Stimulated activated CD4-positive, alpha-beta T cell treated with anti-CD3 and anti-CD28 coated beads, Interleukin-12 subunit alpha, Interleukin-12 subunit beta, amount 100 ng/mL, for 4 hours (primary cell): Measurements from ENCODE around the gene CFAP46.
A peak's percentile ranks its signal among the peaks of the same experiment; 100 is the strongest.
"Not testable (repeated sequence)": the region's sequence is repeated elsewhere in the genome, so short reads cannot be mapped to it uniquely, and the experiment has no call there.

Experiments
- DNase-seq: peaks from one replicate; pipeline ENCODE4 v3.0.0-alpha.2; 2020

The CFAP46 gene

GRCh38 chr10:132962623-132963429 lies 20.5 kb upstream of the CFAP46 start:
- no peak for DNase-seq

- peak; percentile 57 for DNase-seq
These were observed 19.6 kb upstream of the CFAP46 start for GRCh38 chr10:132961787-132962622.

- DNase-seq = no peak
These were observed 19.0 kb upstream of the CFAP46 start for GRCh38 chr10:132961420-132961786.

GRCh38 chr10:132960631-132961419 lies 18.5 kb upstream of the CFAP46 start:
- DNase-seq = no peak

- no peak for DNase-seq
These were observed 17.7 kb upstream of the CFAP46 start for GRCh38 chr10:132960071-132960472.

- DNase-seq = no peak
These were observed 17.2 kb upstream of the CFAP46 start for GRCh38 chr10:132959559-132959961.

DNA sequence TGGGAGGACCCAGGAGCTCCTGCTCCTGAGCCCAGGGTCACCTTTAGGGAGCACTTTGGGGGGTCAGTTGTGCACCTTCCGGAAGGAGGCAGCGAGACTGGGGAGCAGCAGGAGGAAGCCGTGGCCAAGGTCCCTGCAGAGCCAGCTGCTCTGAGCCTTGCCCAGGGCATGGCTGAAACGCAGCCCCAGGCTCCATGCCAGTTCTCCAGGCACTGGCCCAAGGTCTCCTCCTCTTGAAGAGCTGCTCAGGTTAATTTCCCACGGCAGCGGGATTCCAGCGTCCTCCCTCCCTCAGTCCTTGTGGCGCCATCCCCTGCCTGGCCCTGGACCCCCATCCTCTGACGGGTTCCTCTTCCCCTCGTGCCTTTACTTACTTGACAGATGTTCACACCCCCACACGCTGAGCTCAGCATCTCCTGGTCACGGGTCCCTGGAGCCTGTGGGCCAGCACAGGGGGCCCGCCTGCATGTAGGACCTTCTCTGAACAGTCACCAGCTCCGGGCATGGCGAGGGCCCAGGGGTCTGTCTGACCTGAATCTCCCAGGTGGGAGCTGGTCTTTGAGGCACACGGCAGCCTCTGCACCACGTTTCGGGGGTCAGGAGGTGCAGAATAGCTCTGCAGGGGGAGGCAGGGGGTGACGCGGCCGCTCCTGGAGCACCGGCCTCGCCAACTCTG lies 16.7 kb upstream of the CFAP46 start:
- no peak for DNase-seq

- no peak for DNase-seq
These were observed 15.9 kb upstream of the CFAP46 start for GRCh38 chr10:132957981-132958882.

GRCh38 chr10:132957131-132957530 lies 14.8 kb upstream of the CFAP46 start:
- DNase-seq = no peak

GRCh38 chr10:132956259-132956658 lies 13.9 kb upstream of the CFAP46 start:
- DNase-seq = not testable (repeated sequence)

GRCh38 chr10:132955479-132955878 lies 13.1 kb upstream of the CFAP46 start:
- DNase-seq = no peak

GRCh38 chr10:132953428-132953827 lies 11.1 kb upstream of the CFAP46 start:
- no peak for DNase-seq

DNA sequence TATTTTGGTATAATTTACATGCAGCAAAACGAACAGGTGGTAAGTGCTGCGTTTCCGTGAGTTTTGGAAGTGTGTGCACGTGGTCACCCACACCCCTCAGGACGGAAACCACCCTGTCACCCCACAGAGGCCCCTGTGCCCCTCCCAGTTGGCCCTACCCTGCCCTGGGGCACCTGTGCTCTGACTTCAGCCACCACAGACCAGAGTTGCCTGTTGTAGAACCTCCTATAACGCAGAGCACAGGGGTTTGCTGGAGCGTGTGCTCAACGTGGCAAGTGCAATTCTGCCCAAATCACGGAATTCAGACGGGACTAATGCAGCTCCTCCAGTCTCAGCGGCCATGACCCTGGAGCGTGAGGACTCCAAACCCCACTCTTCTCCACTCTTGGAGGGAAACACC lies 9.6 kb upstream of the CFAP46 start:
- no peak for DNase-seq

DNA sequence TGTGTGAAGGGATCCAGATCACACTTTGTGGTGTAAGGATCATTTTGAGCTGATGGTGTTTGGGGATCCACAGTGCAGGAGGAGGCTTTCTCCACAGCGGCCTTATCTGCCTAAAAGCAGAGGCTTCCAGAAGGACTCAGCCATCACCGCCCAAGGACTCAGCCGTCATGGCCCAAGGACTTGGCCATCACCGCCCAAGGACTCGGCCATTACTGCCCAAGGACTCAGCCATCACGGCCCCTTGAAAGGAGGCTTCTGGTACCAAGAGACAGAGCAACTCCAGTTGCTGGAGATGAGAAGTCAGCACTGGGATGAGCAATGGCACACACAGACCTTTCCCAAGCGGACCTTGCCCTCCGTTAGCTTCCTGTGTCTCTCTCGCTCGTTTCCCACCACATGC lies 6.0 kb upstream of the CFAP46 start:
- no peak for DNase-seq

- DNase-seq = no peak
These were observed 5.5 kb upstream of the CFAP46 start for GRCh38 chr10:132947843-132948242.

- DNase-seq = no peak
These were observed 4.6 kb upstream of the CFAP46 start for GRCh38 chr10:132946806-132947546.

DNA sequence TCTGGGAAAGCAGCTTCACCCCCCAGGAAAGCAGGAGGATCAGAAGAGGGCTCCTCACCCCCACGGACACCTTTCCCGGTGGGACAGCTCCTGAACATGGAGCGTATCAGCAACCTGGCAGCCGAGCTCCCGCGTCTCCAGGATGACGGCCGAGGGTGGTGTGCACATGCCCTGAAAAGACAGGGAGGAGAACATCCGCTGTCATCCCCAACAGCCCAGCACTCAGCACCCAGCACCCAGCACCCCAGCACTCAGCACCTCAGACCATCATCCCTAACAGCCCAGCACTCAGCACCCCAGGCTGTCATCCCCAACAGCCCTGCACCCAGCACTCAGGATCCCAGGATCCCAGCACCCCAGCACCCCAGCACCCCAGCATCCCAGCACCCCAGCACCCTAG lies 3.9 kb upstream of the CFAP46 start:
- no peak for DNase-seq

DNA sequence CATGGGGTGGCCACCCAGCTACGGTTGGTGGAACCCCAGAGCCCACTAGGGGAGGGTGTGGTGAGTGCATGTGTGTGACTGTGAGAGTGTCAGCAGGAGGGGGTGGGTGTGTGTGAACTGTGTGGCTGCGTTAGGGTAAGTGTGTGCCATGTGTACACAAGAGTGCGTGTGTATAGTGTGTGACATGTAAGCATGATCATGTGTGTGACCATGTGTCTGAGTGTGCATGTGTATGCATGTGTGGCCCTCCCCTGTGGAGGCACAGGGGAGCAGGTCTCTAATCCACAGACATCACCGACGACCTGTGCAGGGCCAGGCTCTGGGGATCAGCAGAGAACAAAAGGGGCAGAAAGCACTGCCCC lies 3.5 kb upstream of the CFAP46 start:
- no peak for DNase-seq

DNA sequence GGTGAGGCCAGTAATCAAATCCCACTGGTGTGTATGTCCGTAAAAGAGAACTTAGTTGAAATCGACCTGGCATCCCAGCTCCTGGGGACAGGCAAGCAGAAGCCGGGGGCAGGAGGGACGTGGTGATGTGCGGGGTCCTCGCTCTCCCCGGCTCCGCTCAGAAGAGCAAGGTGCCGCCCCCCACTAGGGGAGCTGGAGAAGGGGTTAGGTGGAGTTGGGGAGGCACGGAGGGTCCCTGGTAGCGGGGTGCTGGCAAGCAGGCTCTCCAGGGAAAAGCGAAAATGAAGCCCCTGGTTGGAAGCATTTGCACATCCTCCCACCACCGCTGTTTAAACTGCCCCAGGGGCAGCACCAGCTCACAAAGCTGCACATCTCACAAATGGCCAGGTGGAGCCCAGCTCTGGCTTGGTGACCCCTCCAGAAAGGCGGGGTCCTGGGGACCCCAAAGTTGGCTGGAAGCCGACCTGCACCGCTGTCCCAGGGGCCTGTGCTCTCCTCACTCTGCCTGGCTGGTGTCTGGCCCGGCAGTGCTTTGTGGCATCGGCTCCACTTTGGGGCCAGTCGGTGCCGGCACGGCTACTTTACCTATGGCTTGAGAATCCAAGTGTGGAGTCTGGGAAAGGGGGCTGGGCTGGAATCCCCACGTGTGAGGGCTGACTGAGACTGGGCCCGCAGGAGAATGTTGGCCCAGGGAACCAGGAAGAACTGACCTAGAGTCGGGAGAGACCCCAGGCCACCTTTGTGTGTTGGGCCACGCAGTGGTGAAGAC lies 2.9 kb upstream of the CFAP46 start:
- no peak for DNase-seq

DNA sequence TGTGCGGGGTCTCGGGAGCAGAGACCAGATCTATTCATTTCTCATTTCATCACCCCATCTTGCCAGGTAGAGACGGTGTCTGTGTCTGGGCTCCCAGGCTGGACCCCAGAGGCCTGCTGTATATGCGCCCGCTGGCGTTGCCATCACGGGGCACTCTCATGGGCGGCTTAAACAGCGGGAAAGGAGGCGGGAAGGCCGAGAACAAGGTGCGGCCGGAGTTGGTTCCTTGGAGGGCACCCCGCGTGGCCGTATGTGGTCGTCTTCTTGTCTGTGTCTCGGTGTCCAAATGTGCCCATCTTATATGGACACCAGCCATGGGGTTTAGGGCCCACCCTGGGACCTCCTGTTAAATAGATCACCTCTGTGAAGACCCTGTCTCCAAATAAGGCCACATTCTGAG lies 2.1 kb upstream of the CFAP46 start:
- DNase-seq = no peak
